GM12873 (cell line): ENCODE measurements around the gene CAPN15.

ENCODE experiments used
- TF ChIP-seq, protein P1 (sequence below): IDR thresholded peaks from 2 replicates; pipeline ENCODE4 v1.5.1; 2012; ENCODE audit warnings: low read depth, mild to moderate bottlenecking, moderate library complexity, low read length, control low read depth; ENCODE audit not compliant: insufficient read depth; ENCODE audit errors: missing control alignments

The CAPN15 gene

DNA sequence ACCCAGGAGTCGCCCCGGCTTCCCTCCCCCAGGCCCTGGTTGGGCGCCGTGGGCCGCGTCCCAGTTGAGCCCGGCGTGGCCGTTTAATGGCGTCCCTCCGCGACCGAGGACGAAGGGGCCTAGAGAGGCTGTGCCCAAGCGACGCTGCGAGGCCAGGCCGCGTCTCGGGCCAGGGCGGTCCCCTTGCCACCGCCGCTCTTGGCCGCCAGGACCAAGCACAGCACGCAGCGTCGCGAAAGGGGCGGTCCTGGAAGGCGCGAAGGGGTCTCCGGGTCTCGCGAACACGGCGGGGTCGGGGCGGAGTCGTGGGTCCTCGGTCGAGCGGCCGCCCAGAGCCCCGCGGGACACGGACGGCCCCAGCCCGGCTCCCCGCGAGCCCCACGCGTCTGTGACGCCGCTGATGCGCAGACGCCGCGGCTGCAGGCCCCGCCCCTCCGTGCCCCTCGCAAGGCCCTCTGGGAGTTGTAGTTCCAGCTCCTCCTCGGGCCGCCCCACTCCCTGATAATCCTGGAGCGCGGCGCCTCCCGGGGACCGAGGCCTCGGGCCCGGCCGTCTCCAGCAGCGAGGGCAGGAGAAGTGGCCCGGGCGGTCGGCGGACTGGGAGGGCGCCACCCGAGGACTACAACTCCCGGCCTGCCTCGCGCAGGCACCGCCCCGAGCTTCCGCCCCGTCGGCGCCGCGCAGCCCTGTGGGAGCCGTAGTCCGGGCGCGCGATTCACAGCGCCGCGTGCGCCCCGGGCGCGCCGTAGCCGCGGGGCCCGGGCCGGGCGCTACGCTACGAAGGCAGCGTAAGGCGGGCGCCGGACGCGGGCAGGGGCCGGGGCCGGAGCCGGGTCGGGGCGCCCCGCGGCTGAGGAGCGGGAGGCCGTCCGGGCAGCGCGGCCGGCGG lies at the start of gene CAPN15:
TSS of gene CAPN15 (plus strand) at position 698 of the 889 bp plus-strand sequence. CDS start 19,127 bp downstream, outside the sequence.
- TF ChIP-seq, protein P1, sequence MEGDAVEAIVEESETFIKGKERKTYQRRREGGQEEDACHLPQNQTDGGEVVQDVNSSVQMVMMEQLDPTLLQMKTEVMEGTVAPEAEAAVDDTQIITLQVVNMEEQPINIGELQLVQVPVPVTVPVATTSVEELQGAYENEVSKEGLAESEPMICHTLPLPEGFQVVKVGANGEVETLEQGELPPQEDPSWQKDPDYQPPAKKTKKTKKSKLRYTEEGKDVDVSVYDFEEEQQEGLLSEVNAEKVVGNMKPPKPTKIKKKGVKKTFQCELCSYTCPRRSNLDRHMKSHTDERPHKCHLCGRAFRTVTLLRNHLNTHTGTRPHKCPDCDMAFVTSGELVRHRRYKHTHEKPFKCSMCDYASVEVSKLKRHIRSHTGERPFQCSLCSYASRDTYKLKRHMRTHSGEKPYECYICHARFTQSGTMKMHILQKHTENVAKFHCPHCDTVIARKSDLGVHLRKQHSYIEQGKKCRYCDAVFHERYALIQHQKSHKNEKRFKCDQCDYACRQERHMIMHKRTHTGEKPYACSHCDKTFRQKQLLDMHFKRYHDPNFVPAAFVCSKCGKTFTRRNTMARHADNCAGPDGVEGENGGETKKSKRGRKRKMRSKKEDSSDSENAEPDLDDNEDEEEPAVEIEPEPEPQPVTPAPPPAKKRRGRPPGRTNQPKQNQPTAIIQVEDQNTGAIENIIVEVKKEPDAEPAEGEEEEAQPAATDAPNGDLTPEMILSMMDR: no peak

DNA sequence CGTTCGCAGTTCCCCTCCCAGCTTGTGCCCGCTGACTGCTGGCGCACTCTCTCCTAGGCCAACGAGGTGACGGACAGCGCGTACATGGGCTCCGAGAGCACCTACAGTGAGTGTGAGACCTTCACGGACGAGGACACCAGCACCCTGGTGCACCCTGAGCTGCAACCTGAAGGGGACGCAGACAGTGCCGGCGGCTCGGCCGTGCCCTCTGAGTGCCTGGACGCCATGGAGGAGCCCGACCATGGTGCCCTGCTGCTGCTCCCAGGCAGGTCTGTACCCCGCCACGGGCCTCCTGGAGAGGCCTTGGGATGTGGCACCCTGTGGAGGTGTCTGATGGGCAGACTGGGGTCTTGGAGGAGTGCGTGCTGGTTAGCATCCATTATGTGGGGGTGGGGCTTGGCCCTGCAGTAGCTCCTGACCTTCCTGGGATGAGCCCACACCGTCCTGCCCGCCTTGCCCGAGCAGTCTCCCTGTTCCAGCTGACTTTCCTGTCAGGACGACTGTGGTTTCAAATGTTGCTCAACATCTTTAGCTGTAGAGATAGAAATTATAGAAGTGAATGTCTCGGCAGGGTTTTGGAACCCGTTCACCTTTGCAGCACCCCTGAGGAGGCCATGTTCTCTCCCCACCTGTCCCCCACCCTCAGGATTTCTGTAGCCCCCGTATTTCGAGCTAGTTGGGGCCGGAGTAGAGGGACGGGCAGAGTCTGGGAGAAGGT lies 44.9 kb upstream of the CAPN15 start:
- TF ChIP-seq, protein P1: no peak

DNA sequence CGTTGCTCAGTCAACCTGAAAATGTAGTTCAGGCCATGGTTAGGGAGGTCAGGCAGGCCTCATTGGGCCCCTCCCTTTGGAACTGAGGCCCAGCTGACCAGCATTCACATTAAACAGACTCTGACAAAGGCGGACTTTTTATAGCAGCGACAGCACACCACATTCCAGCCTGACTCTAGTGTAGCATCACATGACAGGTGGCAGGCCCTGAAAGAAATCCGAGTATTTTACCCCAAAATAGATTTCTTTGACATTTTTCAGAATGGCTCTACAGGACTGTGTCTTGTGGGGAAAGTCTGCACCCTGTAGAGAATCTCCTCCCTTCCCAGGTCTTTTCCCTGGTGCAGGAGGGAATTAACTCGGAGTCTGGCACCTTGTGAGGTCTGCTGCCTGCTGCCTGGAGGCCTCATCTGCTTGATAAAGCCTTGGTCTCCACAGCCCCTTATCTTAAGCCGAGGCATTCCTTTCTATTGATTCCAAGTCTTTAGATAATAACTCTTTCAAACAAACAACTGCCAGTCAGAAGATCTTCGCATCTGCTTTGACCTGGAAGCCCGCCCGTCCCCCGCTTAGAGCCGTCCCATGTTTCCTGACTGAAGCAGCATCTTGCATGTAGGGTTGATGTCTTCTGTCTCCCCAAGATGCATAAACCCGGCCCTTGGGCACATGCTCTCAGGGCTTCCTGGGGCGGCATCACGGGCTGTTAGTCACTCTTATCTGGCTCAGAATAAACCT lies 44.0 kb upstream of the CAPN15 start:
- TF ChIP-seq, protein P1: no peak

DNA sequence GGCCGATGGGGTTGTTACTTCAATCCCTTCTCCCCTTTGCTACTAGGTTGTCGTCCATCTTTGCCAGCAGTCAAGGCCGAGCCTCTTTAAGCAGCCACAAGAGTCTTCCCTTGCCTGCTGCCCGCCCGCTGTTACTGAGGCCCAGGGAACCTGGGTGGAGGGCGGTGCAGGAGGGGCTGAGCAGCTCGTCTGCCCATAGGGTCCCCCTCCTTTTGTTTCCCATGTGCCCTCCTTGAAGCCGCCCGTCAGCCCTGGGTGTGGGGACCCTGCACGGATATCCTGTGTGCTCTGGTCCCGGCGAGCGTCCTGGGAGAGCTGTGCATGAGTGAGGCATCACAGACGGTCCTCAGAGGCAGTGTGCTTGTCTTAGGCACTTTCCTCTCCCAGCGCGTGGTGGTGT lies 37.9 kb upstream of the CAPN15 start:
- TF ChIP-seq, protein P1: no peak

DNA sequence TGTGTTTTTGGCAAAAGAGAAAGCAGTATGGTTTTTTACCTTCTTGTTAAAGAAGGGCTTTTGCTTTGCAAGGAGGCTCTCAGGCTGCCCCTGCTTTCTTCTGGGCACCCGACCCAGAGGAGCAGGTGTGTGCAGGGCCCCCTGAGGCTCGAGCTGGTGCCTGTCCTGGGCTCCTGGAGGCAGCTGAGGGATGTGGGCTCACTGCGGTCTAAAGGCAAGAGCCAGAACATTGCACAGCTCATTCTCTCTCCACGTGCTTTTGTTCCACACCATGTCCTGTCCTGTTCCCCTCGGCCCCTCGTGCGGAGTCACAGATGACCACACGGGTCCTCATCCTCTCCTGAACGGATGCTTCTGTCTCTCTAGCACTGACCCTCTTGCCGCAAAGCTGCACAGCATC lies 36.7 kb upstream of the CAPN15 start:
- TF ChIP-seq, protein P1: no peak

DNA sequence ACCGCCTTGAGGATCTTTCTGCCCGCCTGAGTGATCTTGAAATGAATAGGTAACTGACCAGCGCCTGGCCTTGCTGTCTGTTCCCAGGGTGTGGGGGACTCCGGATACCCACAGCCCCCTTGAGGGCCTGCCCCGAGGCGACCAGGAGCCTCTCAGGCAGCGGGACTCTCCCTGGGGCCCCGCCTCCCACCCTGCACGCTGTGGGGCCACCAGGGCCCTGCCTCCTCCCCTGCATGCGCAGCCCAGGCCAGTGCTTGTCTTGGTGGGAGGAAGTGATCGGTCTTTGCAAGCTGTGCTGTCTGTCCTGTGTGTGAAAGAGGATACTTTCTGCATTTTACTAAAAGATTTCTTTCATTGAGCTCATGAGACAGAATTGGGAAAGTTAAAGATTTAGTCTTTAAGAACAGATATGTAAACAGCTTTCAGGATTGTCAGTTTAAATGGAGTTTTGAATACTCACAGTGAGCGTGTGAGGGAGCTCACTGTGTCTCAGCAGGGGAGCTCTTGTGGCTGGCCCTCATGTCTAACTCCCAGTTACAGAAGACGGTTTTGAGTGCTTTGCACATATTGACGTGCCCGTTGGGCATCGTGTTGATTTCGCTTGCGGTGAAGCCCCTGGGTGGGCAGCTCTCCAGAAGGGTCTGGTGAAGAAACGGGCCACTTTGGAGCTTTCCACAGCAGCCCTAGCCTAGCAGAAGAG lies 36.1 kb upstream of the CAPN15 start:
- TF ChIP-seq, protein P1: no peak
